SJCRH30 (cell line): ENCODE measurements around the gene ALG1L2. TPM values are rescaled to one million over a fixed set of nuclear protein-coding genes. Genes with fewer than 3 reads are reported as not detected.
"Not testable (repeated sequence)": the region's sequence is repeated elsewhere in the genome, so short reads cannot be mapped to it uniquely, and the experiment has no call there.

Experiments
- DNase-seq, 2 experiments: peaks; one replicate each; pipeline ENCODE4 v3.0.0-alpha.2; 2015 to 2020
- H3K27ac ChIP-seq: fragments of 250-450 bp; sonication (Bioruptor Pico); 2 replicates; pipeline ENCODE4 v1.5.1; 2020; ENCODE audit warnings: mild to moderate bottlenecking, moderate library complexity
- H3K27me3 ChIP-seq: fragments of 250-450 bp; sonication (Bioruptor Pico); 2 replicates; pipeline ENCODE4 v1.5.1; 2020; ENCODE audit warnings: mild to moderate bottlenecking, moderate library complexity
- H3K36me3 ChIP-seq: fragments of 250-450 bp; sonication (Bioruptor Pico); 2 replicates; pipeline ENCODE4 v1.5.1; 2020; ENCODE audit warnings: mild to moderate bottlenecking, moderate library complexity
- H3K4me1 ChIP-seq: fragments of 250-450 bp; sonication (Bioruptor Pico); 2 replicates; pipeline ENCODE4 v1.5.1; 2020; ENCODE audit warnings: mild to moderate bottlenecking, moderate library complexity
- H3K4me3 ChIP-seq: fragments of 250-450 bp; sonication (Bioruptor Pico); 2 replicates; pipeline ENCODE4 v1.5.1; 2020; ENCODE audit warnings: mild to moderate bottlenecking, moderate library complexity
- H3K9me3 ChIP-seq: fragments of 250-450 bp; sonication (Bioruptor Pico); replicated peaks from 2 replicates; pipeline ENCODE4 v1.5.1; 2020; ENCODE audit warnings: mild to moderate bottlenecking, moderate library complexity
- total RNA-seq: library from RNA; depleted of rRNA; stranded (reverse); fragments of >200 nt; shearing (Covaris generic); gene quantifications from 2 replicates; pipeline ENCODE4 v1.2.3, GENCODE V29; 2014

Gene ALG1L2
- total RNA-seq, 1 experiment from 2014 or later = not detected

DNA sequence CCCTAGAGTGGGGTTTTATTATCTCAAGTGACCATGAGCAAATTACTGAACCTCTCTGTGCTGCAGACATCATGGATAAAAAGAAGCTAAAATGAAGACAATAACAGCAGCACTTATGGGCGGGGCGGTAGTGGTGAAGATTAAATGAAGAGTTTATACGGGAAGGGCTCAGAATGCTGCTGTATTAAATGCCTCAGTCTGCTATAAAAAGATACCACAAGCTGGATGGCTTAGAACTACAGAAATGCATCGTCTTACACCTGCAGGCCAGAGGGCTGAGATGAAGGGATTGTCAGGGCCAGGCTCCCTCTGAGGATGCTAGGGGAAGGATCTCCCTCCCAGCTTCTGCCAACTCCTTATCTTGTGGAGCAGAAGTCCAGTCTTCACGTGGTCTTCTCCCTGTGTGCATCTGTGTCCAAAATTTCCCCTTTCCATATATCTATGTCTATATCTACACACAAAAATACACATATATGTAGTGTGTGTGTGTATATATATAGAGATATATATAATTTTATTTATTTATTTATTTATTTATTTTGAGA is 2.9 kb downstream of the ALG1L2 start:
- Histone ChIP-seq H3K9me3 (no peaks in the 10 kb centered on the region), H3K4me1 (peaks cover 3% of the 10 kb centered on the region), H3K36me3 (no peaks in the 10 kb centered on the region), H3K27ac (no peak overlapping the region), H3K27me3 (no peaks in the 10 kb centered on the region), H3K4me3 (no peak overlapping the region)
- no peak for DNase-seq

DNA sequence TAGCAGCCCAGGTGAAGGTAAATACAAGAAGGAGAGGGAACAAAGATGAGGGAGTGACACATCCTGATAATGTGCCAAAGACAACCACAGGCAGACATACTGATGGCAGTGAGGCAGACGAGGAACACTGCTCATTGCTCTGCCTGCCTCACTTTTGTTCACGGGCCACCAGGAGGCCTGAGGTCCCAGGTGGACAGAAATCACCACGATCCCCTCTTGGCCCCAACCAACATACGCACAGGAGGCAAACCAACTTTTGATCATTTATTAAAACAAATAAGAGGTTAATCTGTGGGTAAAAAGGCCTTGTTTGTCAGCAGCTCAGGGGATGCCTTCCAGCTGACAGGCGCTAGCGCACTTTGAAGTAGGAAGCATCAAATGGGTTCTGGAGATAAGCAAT is 4.2 kb downstream of the ALG1L2 start:
- H3K27ac ChIP-seq = no peak overlapping the region
- H3K4me1 ChIP-seq = peaks cover 3% of the 10 kb centered on the region
- no peak overlapping the region for H3K4me3 ChIP-seq
- H3K27me3 ChIP-seq = no peaks in the 10 kb centered on the region
- H3K9me3 ChIP-seq = no peaks in the 10 kb centered on the region
- H3K36me3 ChIP-seq = no peaks in the 10 kb centered on the region
- no peak for DNase-seq

GRCh38 chr3:130086628-130087027 is 5.0 kb downstream of the ALG1L2 start:
- not testable (repeated sequence) for H3K4me3 ChIP-seq, H3K9me3 ChIP-seq

GRCh38 chr3:130088061-130088460 is 6.4 kb downstream of the ALG1L2 start:
- H3K27ac ChIP-seq = no peak overlapping the region
- DNase-seq = no peak

More at GRCh38 chr3:130086628-130087027, 5.0 kb downstream of the ALG1L2 start:
- not testable (repeated sequence) for H3K4me1 ChIP-seq, H3K36me3 ChIP-seq, H3K27me3 ChIP-seq, DNase-seq, H3K27ac ChIP-seq

DNA sequence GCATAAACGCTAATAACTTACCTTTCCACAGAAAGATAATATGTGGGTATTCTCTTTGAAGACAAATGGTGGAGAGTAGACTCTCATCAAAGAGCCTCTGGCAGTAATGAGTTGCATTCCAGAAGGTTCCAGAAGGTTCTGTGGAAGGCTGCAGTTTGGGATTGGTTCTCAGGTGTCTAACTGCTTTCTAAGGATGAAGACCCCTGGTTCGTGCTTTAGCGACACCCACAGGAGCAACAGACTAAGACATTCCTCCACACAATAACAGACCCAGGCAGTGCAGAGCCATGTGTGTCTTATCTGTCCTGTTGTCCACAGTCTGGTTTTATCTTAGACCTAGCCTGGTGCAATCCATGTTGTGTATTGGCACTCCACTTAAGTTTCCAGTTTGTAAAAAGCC is 9.1 kb downstream of the ALG1L2 start:
- H3K4me1 ChIP-seq, H3K9me3 ChIP-seq, H3K27me3 ChIP-seq, H3K27ac ChIP-seq, DNase-seq, H3K36me3 ChIP-seq, H3K4me3 ChIP-seq: not testable (repeated sequence)

More at GRCh38 chr3:130088061-130088460, 6.4 kb downstream of the ALG1L2 start:
- Histone ChIP-seq H3K27me3 (no peaks in the 10 kb centered on the region), H3K9me3 (no peaks in the 10 kb centered on the region), H3K4me3 (no peak overlapping the region), H3K4me1 (peaks cover 3% of the 10 kb centered on the region), H3K36me3 (no peaks in the 10 kb centered on the region)

DNA sequence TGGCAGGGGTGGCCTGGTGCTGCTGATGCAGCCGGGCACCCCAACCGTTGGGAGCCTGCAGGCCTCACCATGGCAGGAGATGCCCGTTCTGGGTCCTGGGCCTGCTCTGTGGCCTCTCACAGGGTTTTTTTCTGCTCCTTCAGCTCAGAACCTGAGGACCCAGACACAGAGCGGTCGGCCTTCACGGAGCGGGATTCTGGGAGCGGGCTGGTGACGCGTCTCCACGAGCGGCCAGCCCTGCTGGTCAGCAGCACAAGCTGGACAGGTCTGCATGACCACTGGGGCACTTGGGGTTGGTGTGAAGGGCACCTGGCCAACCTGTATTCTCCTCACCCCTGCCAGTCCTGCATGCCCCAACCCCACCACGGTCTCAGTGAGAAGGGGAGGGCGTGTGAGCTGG is 10.3 kb downstream of the ALG1L2 start:
- Histone ChIP-seq H3K36me3 (no peaks in the 10 kb centered on the region), H3K27me3 (no peaks in the 10 kb centered on the region)

GRCh38 chr3:130093741-130094391 is 12.2 kb downstream of the ALG1L2 start:
- no peak overlapping the region for H3K4me3 ChIP-seq
- H3K27me3 ChIP-seq = no peaks in the 10 kb centered on the region
- DNase-seq = peak; percentile 66 to 76
- H3K9me3 ChIP-seq = no peaks in the 10 kb centered on the region
- H3K27ac ChIP-seq = peak overlapping the region; percentile 30; the same call in 1 of the 2 replicates
- peaks cover 5% of the 10 kb centered on the region for H3K4me1 ChIP-seq
- H3K36me3 ChIP-seq = no peaks in the 10 kb centered on the region

More for the DNA sequence above, 10.3 kb downstream of the ALG1L2 start:
- H3K9me3 ChIP-seq = no peaks in the 10 kb centered on the region
- no peak overlapping the region for H3K4me3 ChIP-seq
- peaks cover 3% of the 10 kb centered on the region; the same call in 1 of the 2 replicates for H3K4me1 ChIP-seq
- H3K27ac ChIP-seq = no peak overlapping the region
- no peak for DNase-seq

DNA sequence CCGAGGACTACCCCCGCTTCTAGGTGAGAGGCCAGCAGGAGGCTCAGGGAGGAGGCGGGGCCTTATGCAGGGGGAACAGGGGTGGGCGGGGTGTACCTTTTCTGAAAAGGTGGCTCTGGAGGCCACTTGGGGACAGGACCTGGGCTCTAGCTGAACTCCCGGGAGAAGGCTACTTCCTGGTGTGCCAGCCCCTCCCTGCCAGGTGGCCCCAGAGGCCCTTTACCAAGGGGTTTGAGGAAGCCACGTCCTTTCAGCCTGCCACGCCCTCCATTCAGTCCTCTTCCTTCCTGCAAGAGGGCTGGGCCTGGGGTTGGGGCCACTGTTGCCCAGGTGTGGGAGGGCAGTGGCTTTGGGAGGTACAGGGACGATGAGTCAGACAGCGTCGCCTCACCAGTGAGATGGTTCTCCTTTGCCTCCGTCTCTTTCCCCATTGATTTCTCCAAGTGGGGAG is 12.9 kb downstream of the ALG1L2 start:
- not testable (repeated sequence) for H3K27ac ChIP-seq, H3K4me1 ChIP-seq, H3K27me3 ChIP-seq, H3K4me3 ChIP-seq, DNase-seq, H3K9me3 ChIP-seq, H3K36me3 ChIP-seq

- not testable (repeated sequence) for H3K27me3 ChIP-seq, H3K27ac ChIP-seq, H3K4me3 ChIP-seq, H3K4me1 ChIP-seq, H3K36me3 ChIP-seq, H3K9me3 ChIP-seq
- DNase-seq = peak; percentile 61 to 73
These were observed 14.2 kb downstream of the ALG1L2 start for GRCh38 chr3:130095858-130096257.

DNA sequence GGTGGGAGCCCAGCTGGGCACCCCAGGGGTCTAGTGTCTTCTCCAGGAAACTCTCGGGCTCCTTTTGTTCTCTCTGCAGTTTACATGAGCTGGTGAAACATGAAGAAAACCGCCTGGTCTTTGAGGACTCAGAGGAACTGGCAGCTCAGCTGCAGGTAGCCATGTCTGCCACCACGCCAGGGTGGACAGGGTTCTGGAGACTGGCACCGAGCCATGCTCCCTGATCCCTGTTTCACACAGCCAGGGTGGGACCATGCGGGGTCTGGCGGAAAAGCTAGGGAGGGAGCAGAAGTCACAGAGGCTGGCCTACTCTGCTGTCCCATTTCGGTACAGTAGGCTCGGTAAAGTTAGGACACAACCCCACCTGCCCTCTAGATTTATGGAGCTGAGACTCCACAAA is 15.5 kb downstream of the ALG1L2 start:
- H3K4me3 ChIP-seq, H3K27me3 ChIP-seq: not testable (repeated sequence)

GRCh38 chr3:130097690-130098638 is 16.3 kb downstream of the ALG1L2 start:
- peak overlapping the region; percentile 89 for H3K27ac ChIP-seq
- H3K4me1 ChIP-seq, H3K27me3 ChIP-seq, H3K4me3 ChIP-seq, H3K9me3 ChIP-seq, H3K36me3 ChIP-seq: not testable (repeated sequence)
- peak in 1 of 2 experiments; percentile 57 for DNase-seq

More for the DNA sequence above, 15.5 kb downstream of the ALG1L2 start:
- H3K4me1 ChIP-seq, H3K27ac ChIP-seq, DNase-seq, H3K36me3 ChIP-seq, H3K9me3 ChIP-seq: not testable (repeated sequence)

DNA sequence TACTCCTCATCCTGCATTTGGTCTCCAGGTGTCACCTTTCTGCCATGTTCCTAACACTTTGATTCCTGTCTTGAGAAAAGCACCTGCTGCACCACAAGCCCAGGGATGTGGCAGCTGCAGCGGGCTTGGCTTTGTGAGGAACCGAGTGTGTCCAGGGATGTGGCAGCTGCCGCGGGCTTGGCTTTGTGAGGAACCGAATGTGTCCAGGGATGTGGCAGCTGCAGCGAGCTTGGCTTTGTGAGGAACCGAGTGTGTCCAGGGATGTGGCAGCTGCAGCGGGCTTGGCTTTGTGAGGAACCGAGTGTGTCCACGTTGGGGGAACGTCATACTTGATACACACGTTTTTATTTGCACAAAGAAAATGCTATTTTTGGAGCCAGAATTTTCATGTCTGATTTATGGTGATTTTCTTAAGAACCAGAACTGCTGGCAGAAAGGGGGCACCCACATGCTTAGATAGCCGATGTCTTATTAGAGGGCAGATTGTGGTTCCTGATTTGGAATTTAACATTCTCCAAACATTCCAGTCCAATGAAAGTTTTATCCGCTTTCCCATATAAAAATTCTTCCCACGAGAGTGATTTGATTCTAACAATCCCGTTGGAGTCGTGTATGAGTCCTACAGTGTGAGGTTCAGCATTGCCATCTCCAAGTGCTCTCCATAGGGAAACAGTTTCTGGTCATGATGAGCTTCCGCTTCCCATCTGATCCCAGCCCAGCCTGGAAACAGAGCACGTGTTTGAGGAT is 17.2 kb downstream of the ALG1L2 start:
- H3K9me3 ChIP-seq, H3K4me1 ChIP-seq, H3K27me3 ChIP-seq, H3K36me3 ChIP-seq: not testable (repeated sequence)
- peak; percentile 72 to 83 for DNase-seq
- H3K27ac ChIP-seq = peak overlapping the region; percentile 89
- peak overlapping the region; percentile 29 for H3K4me3 ChIP-seq

DNA sequence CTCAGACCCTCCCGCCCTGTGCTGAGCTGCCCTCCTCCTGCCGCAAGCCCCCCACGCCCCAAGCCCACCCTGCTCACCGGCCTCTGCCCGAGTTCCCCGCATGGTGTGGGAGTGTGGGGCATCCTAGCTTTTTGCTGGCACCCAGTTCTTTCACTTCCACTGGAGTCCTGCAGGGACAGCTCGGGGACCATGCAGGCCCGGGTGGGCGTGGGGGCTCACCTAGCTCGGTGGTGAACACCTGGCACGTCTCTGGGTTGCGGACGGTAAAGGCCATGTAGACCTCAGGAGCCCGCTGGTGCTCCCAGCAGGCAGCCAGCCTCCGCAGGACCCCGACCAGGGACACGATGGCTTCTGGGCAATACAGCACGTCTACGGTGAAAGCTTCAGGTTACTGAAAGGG is 20.9 kb downstream of the ALG1L2 start:
- H3K9me3 ChIP-seq, H3K27ac ChIP-seq, H3K36me3 ChIP-seq, H3K4me1 ChIP-seq, DNase-seq, H3K4me3 ChIP-seq, H3K27me3 ChIP-seq: not testable (repeated sequence)

GRCh38 chr3:130104191-130104590 is 22.6 kb downstream of the ALG1L2 start:
- not testable (repeated sequence) for H3K27me3 ChIP-seq, H3K27ac ChIP-seq, H3K36me3 ChIP-seq, H3K4me1 ChIP-seq, H3K9me3 ChIP-seq, H3K4me3 ChIP-seq, DNase-seq
